ENCODE measurements around the gene MCRIP1.

The MCRIP1 gene

DNA sequence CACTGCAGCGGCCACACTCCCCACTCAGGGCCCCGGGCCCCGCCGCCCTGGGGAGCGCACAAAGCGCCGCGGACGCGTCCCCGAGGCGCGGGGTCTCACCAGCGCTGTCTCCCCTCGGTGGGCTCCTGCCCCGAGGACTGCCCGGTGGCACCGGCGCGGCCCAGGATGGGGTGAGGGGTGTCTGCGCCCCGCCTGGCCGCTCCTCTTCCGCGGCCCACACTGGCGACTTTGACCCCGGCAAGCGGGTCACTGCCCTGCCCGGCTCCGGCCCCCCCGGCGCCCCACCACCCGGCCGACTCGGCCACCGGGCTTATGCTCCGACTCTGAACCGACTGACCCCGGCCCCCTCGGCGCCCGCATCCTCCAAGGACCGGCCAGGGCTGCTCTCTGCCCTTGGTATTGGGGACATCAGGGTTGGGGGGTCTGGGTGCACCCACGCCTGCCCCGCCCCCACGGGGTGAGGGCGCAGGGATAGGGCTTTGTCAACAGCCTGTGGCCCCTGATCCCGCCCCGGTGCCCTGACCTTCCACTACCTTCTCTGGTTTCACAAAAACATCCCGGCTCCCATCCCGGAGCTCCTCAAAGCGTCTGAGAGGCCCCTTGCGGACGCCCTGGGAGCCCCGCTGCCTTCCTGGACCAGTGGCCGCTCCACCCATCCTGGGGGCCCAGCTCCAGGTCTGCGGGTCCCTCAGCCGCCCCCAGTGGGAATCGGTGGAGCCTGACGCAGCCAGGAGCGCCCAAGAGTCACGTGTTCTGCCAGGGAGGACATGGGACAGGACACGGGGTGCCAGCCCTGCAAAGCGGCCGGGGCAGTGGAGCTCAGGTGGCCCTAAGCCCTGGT lies 28.3 kb downstream of the MCRIP1 start:
- TF ChIP-seq, protein P1, sequence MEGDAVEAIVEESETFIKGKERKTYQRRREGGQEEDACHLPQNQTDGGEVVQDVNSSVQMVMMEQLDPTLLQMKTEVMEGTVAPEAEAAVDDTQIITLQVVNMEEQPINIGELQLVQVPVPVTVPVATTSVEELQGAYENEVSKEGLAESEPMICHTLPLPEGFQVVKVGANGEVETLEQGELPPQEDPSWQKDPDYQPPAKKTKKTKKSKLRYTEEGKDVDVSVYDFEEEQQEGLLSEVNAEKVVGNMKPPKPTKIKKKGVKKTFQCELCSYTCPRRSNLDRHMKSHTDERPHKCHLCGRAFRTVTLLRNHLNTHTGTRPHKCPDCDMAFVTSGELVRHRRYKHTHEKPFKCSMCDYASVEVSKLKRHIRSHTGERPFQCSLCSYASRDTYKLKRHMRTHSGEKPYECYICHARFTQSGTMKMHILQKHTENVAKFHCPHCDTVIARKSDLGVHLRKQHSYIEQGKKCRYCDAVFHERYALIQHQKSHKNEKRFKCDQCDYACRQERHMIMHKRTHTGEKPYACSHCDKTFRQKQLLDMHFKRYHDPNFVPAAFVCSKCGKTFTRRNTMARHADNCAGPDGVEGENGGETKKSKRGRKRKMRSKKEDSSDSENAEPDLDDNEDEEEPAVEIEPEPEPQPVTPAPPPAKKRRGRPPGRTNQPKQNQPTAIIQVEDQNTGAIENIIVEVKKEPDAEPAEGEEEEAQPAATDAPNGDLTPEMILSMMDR (IDR thresholded peaks at IDR 0.05; ENCODE audit: extremely low read depth, insufficient read depth, missing control alignments): no peak
- in situ Hi-C loops (cut with MboI; ENCODE audit: low pct_unique_long_range_greater_than_20kb, low sequenced_read_pairs, unreplicated experiment): no loop called here
- DNase-seq (ENCODE audit: low spot score): no peak

- in situ Hi-C loops (cut with MboI; ENCODE audit: low pct_unique_long_range_greater_than_20kb, low sequenced_read_pairs, unreplicated experiment): no loop called here
- TF ChIP-seq, protein P1 (IDR thresholded peaks at IDR 0.05; ENCODE audit: extremely low read depth, insufficient read depth, missing control alignments): no peak
- no peak for DNase-seq (ENCODE audit: low spot score)
Observed at GRCh38 chr17:81803728-81804558, 29.1 kb downstream of the MCRIP1 start, which contains the start of gene GCGR. Gene GCGR, plus strand, starts transcription at chr17:81804150. Its CDS starts 4,869 bp downstream, at chr17:81809019.

DNA sequence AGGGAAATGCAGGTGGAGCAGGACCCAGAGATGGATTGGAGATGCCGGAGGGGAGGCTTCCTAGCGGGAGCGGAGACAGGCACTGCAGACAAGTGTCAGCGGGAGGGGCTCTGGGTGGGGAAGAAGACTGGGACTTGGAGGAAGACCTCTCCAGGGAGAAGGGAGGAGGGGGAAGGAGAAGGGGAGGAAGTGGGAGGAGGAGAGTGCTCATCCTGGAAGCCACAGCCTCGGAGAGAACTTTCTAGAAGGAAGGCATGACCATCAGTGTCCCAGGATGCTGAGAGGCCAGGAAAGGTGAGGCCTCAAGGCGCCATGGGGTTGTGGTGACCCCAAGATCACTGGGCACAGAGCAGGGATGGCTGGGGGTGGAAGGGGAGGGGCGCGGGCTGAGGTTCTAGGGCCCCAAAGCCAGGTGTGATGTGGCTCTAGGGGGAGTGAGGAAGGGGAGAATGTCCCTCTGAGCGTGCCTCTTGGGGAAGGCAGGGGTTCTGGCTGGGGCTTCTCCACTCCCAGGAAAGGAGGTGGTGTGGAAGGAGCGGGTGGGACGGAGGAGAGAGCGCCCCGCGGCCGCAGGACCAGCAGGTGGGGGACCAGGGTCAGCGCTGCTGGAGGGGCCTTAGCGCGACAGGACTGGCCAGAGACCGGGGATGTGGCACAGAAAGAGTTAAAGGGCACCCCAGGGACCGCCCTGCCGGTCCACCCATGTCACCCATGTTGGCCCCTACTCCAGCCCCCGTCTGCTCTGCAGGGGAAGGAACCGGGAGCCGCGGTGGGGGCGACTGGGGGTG lies 30.0 kb downstream of the MCRIP1 start:
- DNase-seq (ENCODE audit: low spot score): no peak
- in situ Hi-C loops (cut with MboI; ENCODE audit: low pct_unique_long_range_greater_than_20kb, low sequenced_read_pairs, unreplicated experiment): no loop called here
- TF ChIP-seq, protein P1 (IDR thresholded peaks at IDR 0.05; ENCODE audit: extremely low read depth, insufficient read depth, missing control alignments): no peak

DNA sequence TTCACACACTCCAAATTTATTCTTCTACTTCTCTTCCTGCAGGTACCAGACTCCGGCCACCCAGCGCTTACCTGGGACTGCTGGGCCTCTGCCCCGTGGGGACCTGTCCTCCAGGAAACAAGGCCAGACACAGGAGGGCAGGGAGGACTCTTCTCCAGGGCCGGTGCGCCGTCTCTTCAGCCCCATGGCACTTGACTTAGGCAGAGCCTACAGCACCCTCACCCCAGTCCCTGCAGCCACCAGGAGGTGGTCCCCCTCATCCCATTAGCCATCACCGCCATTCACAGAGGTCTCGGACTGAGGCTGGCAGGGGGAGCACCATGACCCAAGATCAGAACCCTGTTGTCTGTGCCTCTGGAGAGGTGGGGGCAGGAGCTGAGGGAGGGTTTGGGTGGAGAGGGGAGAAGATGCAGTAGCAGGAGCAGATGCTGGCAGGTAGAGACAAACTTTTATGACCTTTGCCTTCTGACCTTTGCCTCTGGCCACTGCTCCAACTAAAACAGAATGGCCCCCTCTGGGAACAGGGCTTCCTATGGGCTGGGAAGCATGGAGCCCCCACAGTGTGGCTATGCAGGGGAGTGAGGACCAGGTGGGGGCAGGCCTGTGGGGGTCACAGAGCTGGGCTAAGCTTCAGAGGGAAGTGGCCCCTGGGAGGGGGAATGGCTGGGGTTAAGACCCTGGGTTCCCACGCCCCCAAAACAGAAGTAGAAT lies 30.9 kb downstream of the MCRIP1 start:
- in situ Hi-C loops (cut with MboI; ENCODE audit: low pct_unique_long_range_greater_than_20kb, low sequenced_read_pairs, unreplicated experiment): no loop called here
- DNase-seq (ENCODE audit: low spot score): no peak
- TF ChIP-seq, protein P1 (IDR thresholded peaks at IDR 0.05; ENCODE audit: extremely low read depth, insufficient read depth, missing control alignments): no peak

GRCh38 chr17:81801327-81801726 lies 31.8 kb downstream of the MCRIP1 start:
- TF ChIP-seq, protein P1 (IDR thresholded peaks at IDR 0.05; ENCODE audit: extremely low read depth, insufficient read depth, missing control alignments): no peak
- DNase-seq (ENCODE audit: low spot score): no peak
- in situ Hi-C loops (cut with MboI; ENCODE audit: low pct_unique_long_range_greater_than_20kb, low sequenced_read_pairs, unreplicated experiment): no loop called here
